ENCODE data around the gene PLEKHG4B.
"Not testable (repeated sequence)": the region's sequence is repeated elsewhere in the genome, so short reads cannot be mapped to it uniquely, and the experiment has no call there.

PLEKHG4B gene

GRCh38 chr5:102411-103043 lies 10.6 kb downstream of the PLEKHG4B start:
- no peaks in the 10 kb centered on the region for H3K27me3 ChIP-seq (ENCODE audit: control insufficient read depth, insufficient read depth, low read length)
- no peaks in the 10 kb centered on the region for H3K9me3 ChIP-seq (ENCODE audit: control insufficient read depth, insufficient read depth, low read length)
- no peak overlapping the region for H3K27ac ChIP-seq (ENCODE audit: low read depth, low read length)
- H3K9ac ChIP-seq (ENCODE audit: low read depth, low read length), result no peak overlapping the region
- peaks cover 5% of the 10 kb centered on the region for H3K36me3 ChIP-seq (ENCODE audit: control insufficient read depth, insufficient read depth, low read length)
- peaks cover 30% of the 10 kb centered on the region for H3K4me1 ChIP-seq (ENCODE audit: control insufficient read depth, insufficient read depth, low read length)
- no peak overlapping the region for H3K4me3 ChIP-seq (ENCODE audit: low read depth, low read length)

DNA sequence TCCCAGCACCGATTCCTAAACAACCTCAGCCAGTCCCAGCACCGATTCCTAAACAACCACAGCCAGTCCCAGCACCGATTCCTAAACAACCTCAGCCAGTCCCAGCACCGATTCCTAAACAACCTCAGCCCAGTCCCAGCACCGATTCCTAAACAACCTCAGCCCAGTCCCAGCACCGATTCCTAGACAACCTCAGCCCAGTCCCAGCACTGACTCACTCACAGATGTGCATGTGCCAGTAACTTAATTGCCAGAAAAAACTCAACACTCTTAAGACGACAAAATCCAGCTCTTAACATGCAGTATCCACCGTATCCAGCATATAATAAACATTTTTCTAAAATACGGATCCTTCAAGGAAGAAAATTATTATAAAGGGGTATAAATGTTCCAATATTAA lies 12.1 kb downstream of the PLEKHG4B start:
- H3K9ac ChIP-seq (ENCODE audit: low read depth, low read length); H3K27ac ChIP-seq (ENCODE audit: low read depth, low read length); H3K27me3 ChIP-seq (ENCODE audit: control insufficient read depth, insufficient read depth, low read length); H3K36me3 ChIP-seq (ENCODE audit: control insufficient read depth, insufficient read depth, low read length); H3K9me3 ChIP-seq (ENCODE audit: control insufficient read depth, insufficient read depth, low read length); H3K4me3 ChIP-seq (ENCODE audit: low read depth, low read length): not testable (repeated sequence)
- peaks cover 30% of the 10 kb centered on the region for H3K4me1 ChIP-seq (ENCODE audit: control insufficient read depth, insufficient read depth, low read length)

- Histone ChIP-seq H3K27ac (ENCODE audit: low read depth, low read length) (no peak overlapping the region), H3K9me3 (ENCODE audit: control insufficient read depth, insufficient read depth, low read length) (no peaks in the 10 kb centered on the region), H3K36me3 (ENCODE audit: control insufficient read depth, insufficient read depth, low read length) (peaks cover 3% of the 10 kb centered on the region; the same call in 1 of the 2 replicates), H3K9ac (ENCODE audit: low read depth, low read length) (no peak overlapping the region), H3K4me1 (ENCODE audit: control insufficient read depth, insufficient read depth, low read length) (peaks cover 25% of the 10 kb centered on the region), H3K27me3 (ENCODE audit: control insufficient read depth, insufficient read depth, low read length) (no peaks in the 10 kb centered on the region), H3K4me3 (ENCODE audit: low read depth, low read length) (no peak overlapping the region)
Measured at GRCh38 chr5:104778-105296, 12.9 kb downstream of the PLEKHG4B start.

- no peaks in the 10 kb centered on the region for H3K27me3 ChIP-seq (ENCODE audit: control insufficient read depth, insufficient read depth, low read length)
Measured at GRCh38 chr5:105504-106070, 13.6 kb downstream of the PLEKHG4B start.

GRCh38 chr5:106587-106986 lies 14.6 kb downstream of the PLEKHG4B start:
- Histone ChIP-seq H3K27ac (ENCODE audit: low read depth, low read length) (no peak overlapping the region), H3K4me3 (ENCODE audit: low read depth, low read length) (no peak overlapping the region), H3K9me3 (ENCODE audit: control insufficient read depth, insufficient read depth, low read length) (no peaks in the 10 kb centered on the region), H3K36me3 (ENCODE audit: control insufficient read depth, insufficient read depth, low read length) (peaks cover 19% of the 10 kb centered on the region), H3K9ac (ENCODE audit: low read depth, low read length) (no peak overlapping the region), H3K27me3 (ENCODE audit: control insufficient read depth, insufficient read depth, low read length) (no peaks in the 10 kb centered on the region), H3K4me1 (ENCODE audit: control insufficient read depth, insufficient read depth, low read length) (peaks cover 22% of the 10 kb centered on the region)

More at GRCh38 chr5:105504-106070, 13.6 kb downstream of the PLEKHG4B start:
- Histone ChIP-seq H3K9ac (ENCODE audit: low read depth, low read length) (no peak overlapping the region), H3K27ac (ENCODE audit: low read depth, low read length) (no peak overlapping the region), H3K36me3 (ENCODE audit: control insufficient read depth, insufficient read depth, low read length) (peaks cover 10% of the 10 kb centered on the region; the same call in 1 of the 2 replicates), H3K4me3 (ENCODE audit: low read depth, low read length) (no peak overlapping the region), H3K4me1 (ENCODE audit: control insufficient read depth, insufficient read depth, low read length) (peaks cover 22% of the 10 kb centered on the region), H3K9me3 (ENCODE audit: control insufficient read depth, insufficient read depth, low read length) (no peaks in the 10 kb centered on the region)

- no peak overlapping the region for H3K9ac ChIP-seq (ENCODE audit: low read depth, low read length)
- H3K4me1 ChIP-seq (ENCODE audit: control insufficient read depth, insufficient read depth, low read length), result peaks cover 22% of the 10 kb centered on the region
- no peaks in the 10 kb centered on the region for H3K9me3 ChIP-seq (ENCODE audit: control insufficient read depth, insufficient read depth, low read length)
- H3K36me3 ChIP-seq (ENCODE audit: control insufficient read depth, insufficient read depth, low read length), result peaks cover 29% of the 10 kb centered on the region
- H3K4me3 ChIP-seq (ENCODE audit: low read depth, low read length), result no peak overlapping the region
- no peaks in the 10 kb centered on the region for H3K27me3 ChIP-seq (ENCODE audit: control insufficient read depth, insufficient read depth, low read length)
- H3K27ac ChIP-seq (ENCODE audit: low read depth, low read length), result no peak overlapping the region
Measured at GRCh38 chr5:107526-107925, 15.6 kb downstream of the PLEKHG4B start.

DNA sequence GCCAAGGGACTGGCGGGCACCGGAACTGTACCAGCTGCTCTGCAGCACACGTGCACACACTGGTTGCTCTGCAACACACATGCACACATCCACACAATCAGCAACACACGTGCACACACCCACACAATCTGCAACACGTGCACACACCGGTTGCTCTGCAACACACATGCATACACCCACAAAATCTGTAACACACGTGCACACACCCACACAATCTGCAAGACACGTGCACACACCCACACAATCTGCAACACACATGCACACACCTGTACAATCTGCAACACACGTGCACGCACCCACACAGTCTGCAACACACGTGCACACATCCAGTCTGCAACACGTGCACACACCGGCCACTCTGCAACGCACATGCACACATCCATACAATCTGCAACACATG lies 17.9 kb downstream of the PLEKHG4B start:
- Histone ChIP-seq H3K4me1 (ENCODE audit: control insufficient read depth, insufficient read depth, low read length) (peaks cover 20% of the 10 kb centered on the region), H3K4me3 (ENCODE audit: low read depth, low read length) (no peak overlapping the region), H3K36me3 (ENCODE audit: control insufficient read depth, insufficient read depth, low read length) (peaks cover 52% of the 10 kb centered on the region), H3K9me3 (ENCODE audit: control insufficient read depth, insufficient read depth, low read length) (no peaks in the 10 kb centered on the region), H3K27ac (ENCODE audit: low read depth, low read length) (no peak overlapping the region), H3K27me3 (ENCODE audit: control insufficient read depth, insufficient read depth, low read length) (no peaks in the 10 kb centered on the region), H3K9ac (ENCODE audit: low read depth, low read length) (no peak overlapping the region)

DNA sequence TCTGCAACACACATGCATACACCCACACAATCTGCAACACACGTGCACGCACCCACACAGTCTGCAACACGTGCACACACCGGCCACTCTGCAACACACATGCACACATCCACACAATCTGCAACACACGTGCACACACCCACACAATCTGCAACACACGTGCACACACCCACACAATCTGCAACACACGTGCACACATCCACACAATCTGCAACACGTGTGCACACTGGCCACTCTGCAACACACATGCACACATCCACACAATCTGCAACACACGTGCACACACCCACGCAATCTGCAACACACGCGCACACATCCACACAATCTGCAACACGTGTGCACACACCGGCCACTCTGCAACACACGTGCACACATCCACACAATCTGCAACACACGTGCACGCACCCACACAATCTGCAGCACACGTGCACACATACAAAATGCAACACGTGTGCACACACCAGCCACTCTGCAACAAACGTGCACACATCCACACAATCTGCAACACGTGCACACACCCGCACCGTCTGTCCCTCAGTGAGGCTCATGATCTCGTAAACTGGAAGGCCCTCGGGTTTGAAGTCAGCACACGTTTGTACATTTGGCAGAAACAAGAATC lies 18.4 kb downstream of the PLEKHG4B start:
- Histone ChIP-seq H3K9ac (ENCODE audit: low read depth, low read length) (no peak overlapping the region), H3K36me3 (ENCODE audit: control insufficient read depth, insufficient read depth, low read length) (peaks cover 57% of the 10 kb centered on the region), H3K9me3 (ENCODE audit: control insufficient read depth, insufficient read depth, low read length) (no peaks in the 10 kb centered on the region), H3K4me3 (ENCODE audit: low read depth, low read length) (no peak overlapping the region), H3K27ac (ENCODE audit: low read depth, low read length) (no peak overlapping the region), H3K4me1 (ENCODE audit: control insufficient read depth, insufficient read depth, low read length) (peaks cover 15% of the 10 kb centered on the region), H3K27me3 (ENCODE audit: control insufficient read depth, insufficient read depth, low read length) (no peaks in the 10 kb centered on the region)

GRCh38 chr5:111171-111570 lies 19.2 kb downstream of the PLEKHG4B start:
- Histone ChIP-seq H3K36me3 (ENCODE audit: control insufficient read depth, insufficient read depth, low read length) (peaks cover 65% of the 10 kb centered on the region), H3K9ac (ENCODE audit: low read depth, low read length) (no peak overlapping the region), H3K9me3 (ENCODE audit: control insufficient read depth, insufficient read depth, low read length) (no peaks in the 10 kb centered on the region), H3K4me3 (ENCODE audit: low read depth, low read length) (no peak overlapping the region), H3K27me3 (ENCODE audit: control insufficient read depth, insufficient read depth, low read length) (no peaks in the 10 kb centered on the region), H3K27ac (ENCODE audit: low read depth, low read length) (no peak overlapping the region), H3K4me1 (ENCODE audit: control insufficient read depth, insufficient read depth, low read length) (peaks cover 7% of the 10 kb centered on the region)

DNA sequence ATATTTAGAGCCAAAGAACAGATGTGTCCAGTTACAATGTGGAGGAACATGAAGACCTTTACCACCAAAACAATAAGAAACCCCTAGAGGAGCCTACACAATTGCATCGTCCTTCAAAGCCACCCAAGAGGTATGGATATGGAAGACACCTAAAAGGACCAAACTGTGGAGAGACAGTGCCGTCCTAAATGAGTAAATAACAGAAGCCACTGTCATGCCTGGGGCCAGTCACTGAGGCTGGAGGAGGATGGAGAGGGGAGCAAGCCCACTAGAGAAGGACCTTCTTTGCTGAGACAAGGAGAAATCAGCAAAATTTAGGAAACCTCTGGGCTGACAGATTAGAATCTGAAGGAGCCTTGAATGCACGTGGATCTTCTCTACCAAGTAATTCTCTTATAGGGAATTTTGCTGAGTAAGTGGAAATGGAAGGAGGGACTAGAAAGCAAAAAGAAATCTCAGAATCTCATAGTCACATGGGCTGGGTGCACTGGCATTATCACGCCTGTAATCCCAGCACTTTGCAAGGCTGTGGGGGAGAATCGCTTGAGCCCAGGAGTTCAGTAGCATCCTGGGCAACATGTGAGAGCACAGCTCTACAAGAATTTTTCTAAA lies 27.6 kb downstream of the PLEKHG4B start:
- Histone ChIP-seq H3K27ac (ENCODE audit: low read depth, low read length) (no peak overlapping the region), H3K9me3 (ENCODE audit: control insufficient read depth, insufficient read depth, low read length) (peaks cover 28% of the 10 kb centered on the region), H3K4me3 (ENCODE audit: low read depth, low read length) (no peak overlapping the region), H3K27me3 (ENCODE audit: control insufficient read depth, insufficient read depth, low read length) (no peaks in the 10 kb centered on the region), H3K36me3 (ENCODE audit: control insufficient read depth, insufficient read depth, low read length) (peaks cover 80% of the 10 kb centered on the region), H3K4me1 (ENCODE audit: control insufficient read depth, insufficient read depth, low read length) (no peaks in the 10 kb centered on the region), H3K9ac (ENCODE audit: low read depth, low read length) (no peak overlapping the region)

DNA sequence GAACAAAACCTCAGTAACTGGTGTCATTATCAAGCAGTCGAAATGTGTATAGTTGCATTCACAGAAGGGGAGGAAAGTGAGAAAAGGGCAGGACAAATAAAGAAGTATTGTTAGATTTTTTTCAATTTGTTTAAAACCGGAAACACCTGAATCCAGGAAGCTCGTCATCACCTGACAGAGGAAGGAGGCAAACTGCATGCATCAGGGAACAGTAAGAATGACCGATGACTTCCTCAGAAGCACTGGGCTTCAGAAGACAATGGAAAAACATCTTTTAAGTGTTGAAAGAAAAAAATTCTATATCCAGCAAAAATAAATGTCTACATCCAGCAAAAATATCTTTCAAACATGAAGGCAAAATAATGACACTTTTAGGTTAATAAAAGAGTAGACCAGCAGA lies 29.5 kb downstream of the PLEKHG4B start:
- H3K9me3 ChIP-seq (ENCODE audit: control insufficient read depth, insufficient read depth, low read length), result peaks cover 33% of the 10 kb centered on the region

More for the DNA sequence above, 29.5 kb downstream of the PLEKHG4B start:
- Histone ChIP-seq H3K4me1 (ENCODE audit: control insufficient read depth, insufficient read depth, low read length) (peaks cover 10% of the 10 kb centered on the region; the same call in 1 of the 2 replicates), H3K36me3 (ENCODE audit: control insufficient read depth, insufficient read depth, low read length) (peaks cover 68% of the 10 kb centered on the region), H3K4me3 (ENCODE audit: low read depth, low read length) (no peak overlapping the region), H3K9ac (ENCODE audit: low read depth, low read length) (no peak overlapping the region), H3K27ac (ENCODE audit: low read depth, low read length) (no peak overlapping the region), H3K27me3 (ENCODE audit: control insufficient read depth, insufficient read depth, low read length) (no peaks in the 10 kb centered on the region)
